Upper lobe of left lung (tissue), 4 donors: ENCODE data around the gene GLT8D1.

Experiments
- CTCF ChIP-seq, 6 experiments: fragments of 450-650 bp in 4 of 6; fragments of 200-600 bp in 2 of 6; sonication (generic) in 2 of 6; IDR thresholded peaks; one replicate each; pipeline ENCODE4 v1.5.1; 2016 to 2019; ENCODE audit warnings: antibody characterized with exemption in 6 of 6
- EP300 ChIP-seq, 4 donors: sonication (generic); formaldehyde crosslinking; IDR thresholded peaks; one replicate each; pipeline ENCODE4 v1.5.1; 2017; ENCODE audit warnings: antibody characterized with exemption in 4 of 4, control low read depth in 2 of 4
- POLR2A ChIP-seq, 4 donors: fragments of 450-650 bp; IDR thresholded peaks; one replicate each; pipeline ENCODE4 v1.5.1; 2016 to 2017; ENCODE audit warnings: antibody characterized with exemption in 4 of 4, mild to moderate bottlenecking in 2 of 4

GRCh38 chr3:52723935-52724334 lies 18.3 kb upstream of the GLT8D1 start:
- TF ChIP-seq CTCF (IDR thresholded peaks at IDR 0.05) (no peak), POLR2A (IDR thresholded peaks at IDR 0.05) (no peak), EP300 (IDR thresholded peaks at IDR 0.05) (no peak)
